ENCODE measurements around the gene RESP18.

Gene RESP18

DNA sequence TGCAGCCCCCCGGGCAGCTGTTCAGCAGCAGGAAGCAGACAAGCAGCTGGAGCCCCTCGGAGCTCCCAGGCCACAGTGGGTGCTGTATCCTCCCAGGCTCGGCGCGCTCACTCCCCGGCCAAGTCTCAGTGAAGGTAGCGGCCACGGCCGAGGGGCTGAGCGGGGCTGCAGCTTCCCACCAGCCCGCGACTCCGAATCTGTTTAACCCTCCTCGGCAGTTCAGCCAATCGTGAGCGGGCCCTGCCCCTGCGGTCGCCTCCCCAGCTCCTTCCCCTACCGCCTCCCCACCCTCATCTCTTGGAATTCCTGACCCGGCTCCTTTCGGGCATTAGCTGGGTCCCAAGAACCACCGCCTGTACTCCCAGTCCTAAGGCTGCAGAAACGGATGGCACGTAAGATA is at the start of gene RESP18:
TSS of gene RESP18 (minus strand) at position 203 of the 400 bp plus-strand sequence.
- DNase-seq (ENCODE audit: low read depth in 1 of 2, low spot score in 1 of 2): no peak

DNA sequence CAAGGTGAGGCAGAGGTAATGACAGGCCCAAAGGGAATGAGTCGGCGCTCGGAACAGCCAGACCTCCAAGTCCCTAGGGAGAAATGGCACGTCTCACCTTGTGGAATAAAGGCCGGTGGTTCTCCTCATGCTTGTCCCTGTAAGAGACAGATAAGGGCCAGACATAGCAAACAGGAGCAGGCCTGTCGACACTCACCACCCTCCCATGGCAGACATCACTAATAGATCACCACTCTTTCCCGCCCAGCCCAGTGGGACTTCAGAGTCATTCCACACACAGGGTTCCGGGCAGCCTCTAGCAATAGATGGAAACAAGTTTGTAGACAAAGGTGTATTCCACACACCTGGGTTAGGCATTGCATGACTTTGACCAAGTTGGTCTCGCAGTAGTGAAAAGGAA is 48.9 kb upstream of the RESP18 start:
- no peak for DNase-seq (ENCODE audit: low read depth in 1 of 2, low spot score in 1 of 2)

- no peak for DNase-seq (ENCODE audit: low read depth in 1 of 2, low spot score in 1 of 2)
Measured at GRCh38 chr2:219380926-219381325, 48.4 kb upstream of the RESP18 start.

- DNase-seq (ENCODE audit: low read depth in 1 of 2, low spot score in 1 of 2): no peak
Measured at GRCh38 chr2:219378163-219378851, 45.8 kb upstream of the RESP18 start.

- no peak for DNase-seq (ENCODE audit: low read depth in 1 of 2, low spot score in 1 of 2)
Measured at GRCh38 chr2:219369447-219369861, 36.9 kb upstream of the RESP18 start.

DNA sequence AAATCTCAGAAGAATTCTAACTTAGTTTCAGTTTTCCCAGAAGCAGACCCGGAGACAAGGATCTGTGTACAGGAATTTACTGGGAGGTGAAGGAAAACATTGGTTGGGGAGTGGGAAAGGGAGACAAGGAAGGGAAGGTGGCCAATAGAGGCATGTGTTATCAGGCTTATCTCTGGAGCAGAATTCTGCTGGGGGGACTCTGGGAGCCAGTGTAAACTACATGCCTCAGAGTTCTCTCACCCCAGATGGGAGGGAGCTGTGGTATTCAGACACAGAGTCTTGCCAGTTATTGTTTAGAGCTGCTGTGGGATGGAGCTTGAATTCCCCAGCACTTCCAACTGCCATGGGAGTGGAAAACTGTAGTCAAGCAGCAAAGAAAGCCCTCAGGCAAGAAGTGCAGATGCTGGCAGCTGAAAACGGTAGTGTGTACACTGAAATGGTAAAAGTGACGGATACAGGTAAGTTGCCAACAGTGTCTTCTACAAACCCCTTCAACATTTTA is 36.2 kb upstream of the RESP18 start:
- no peak for DNase-seq (ENCODE audit: low read depth in 1 of 2, low spot score in 1 of 2)

DNA sequence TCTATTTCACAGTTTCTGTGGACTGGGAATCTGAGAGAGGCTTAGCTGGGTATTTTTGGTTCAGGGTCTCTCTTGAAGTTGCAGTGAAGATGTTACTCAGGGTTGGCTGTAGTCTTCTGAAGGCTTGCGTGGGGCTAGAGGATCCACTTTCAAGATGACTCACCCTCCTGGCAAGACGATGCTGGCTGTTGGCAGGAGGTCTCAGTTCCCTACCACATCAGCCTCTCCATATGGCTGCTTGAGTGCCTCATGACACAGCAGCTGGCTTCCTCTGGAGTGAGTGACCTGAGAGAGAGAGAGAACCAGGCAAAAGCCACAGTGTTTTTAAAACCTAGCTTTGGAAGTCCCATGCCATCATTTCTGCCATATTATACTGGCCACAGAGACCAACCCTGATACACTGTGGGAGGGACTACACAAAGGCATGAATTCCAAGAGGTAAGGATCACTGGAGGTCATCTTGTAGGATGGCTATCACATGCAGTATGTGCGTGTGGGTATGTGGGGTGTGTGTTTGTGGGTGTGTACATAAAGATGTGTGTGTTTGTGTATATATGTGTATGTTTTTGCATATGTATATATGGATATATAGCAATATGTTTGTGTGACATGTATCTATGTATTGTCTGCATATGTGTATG is 30.1 kb upstream of the RESP18 start:
- no peak for DNase-seq (ENCODE audit: low read depth in 1 of 2, low spot score in 1 of 2)

- DNase-seq (ENCODE audit: low read depth in 1 of 2, low spot score in 1 of 2): no peak
Measured at GRCh38 chr2:219362072-219362471, 29.5 kb upstream of the RESP18 start.

GRCh38 chr2:219358170-219359075 is 25.9 kb upstream of the RESP18 start:
- DNase-seq (ENCODE audit: low read depth in 1 of 2, low spot score in 1 of 2): no peak

- DNase-seq (ENCODE audit: low read depth in 1 of 2, low spot score in 1 of 2): no peak
Measured at GRCh38 chr2:219356834-219357233, 24.3 kb upstream of the RESP18 start.

DNA sequence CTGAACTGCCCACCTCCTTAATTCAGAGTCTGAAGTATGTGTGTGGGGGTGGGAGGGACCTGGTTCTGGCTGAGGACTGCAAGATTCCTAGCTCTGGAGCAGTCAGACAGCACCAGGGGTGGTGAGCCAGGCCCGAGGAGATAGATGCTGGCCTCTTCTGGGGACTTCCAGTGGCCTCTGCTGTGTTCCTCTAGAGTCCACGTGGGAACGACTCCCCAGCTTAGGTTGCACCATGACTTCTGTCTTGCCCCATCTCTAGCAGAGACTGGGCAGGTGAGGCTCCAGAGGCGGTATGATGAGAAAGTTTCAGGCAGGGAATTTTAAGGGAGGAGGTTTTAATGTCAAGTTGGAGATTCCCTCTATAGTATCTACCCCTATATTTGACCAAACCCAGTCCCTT is 22.0 kb upstream of the RESP18 start:
- no peak for DNase-seq (ENCODE audit: low read depth in 1 of 2, low spot score in 1 of 2)

DNA sequence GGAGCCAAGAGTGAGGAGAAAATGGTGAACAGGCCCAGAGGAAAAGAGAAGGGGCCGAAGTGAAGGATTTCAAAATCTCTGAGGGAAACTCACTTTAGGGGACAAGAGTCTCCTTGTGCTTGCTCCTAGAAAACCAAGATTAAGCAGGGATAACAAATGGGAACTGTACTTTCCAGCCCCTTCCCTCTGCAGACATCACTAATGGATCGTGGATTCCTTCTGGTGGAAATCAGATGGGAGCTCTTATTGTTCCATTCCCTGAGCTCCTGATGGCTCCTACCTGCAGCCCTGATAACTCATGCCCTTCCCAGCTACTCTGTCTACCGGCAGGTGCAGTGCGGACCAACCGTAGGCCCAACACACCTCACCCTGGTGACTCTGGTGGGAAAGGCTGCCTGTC is 20.6 kb upstream of the RESP18 start:
- no peak for DNase-seq (ENCODE audit: low read depth in 1 of 2, low spot score in 1 of 2)

DNA sequence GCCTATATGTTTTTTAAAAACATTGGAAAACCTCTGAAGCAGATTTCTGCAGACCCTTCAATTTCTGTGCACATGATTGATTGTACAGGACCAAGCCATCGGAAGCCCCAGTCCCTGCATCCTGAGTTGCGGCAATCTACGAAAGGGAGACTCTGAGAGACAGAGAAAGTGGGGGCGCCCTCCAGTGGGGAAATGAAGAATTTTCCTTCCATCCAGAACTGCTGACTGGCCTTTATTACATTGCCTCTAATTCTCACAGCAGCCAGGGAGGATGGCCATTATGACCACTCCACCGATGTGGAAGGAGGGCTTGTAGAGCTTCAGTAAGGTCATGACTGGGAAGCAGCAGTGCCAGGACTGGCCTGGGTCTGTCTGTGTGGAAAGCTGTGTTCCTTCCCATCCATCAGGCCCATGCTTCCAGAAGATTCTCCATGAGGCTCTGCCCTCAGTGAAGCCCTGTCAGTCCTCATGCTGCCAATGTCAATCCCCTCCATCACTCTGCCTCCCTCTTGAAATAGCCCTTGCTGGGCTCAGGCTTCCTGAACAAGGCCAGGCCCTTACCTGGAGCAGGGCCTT is 20.0 kb upstream of the RESP18 start:
- peak; percentile 34 to 45 for DNase-seq (ENCODE audit: low read depth in 1 of 2, low spot score in 1 of 2)

DNA sequence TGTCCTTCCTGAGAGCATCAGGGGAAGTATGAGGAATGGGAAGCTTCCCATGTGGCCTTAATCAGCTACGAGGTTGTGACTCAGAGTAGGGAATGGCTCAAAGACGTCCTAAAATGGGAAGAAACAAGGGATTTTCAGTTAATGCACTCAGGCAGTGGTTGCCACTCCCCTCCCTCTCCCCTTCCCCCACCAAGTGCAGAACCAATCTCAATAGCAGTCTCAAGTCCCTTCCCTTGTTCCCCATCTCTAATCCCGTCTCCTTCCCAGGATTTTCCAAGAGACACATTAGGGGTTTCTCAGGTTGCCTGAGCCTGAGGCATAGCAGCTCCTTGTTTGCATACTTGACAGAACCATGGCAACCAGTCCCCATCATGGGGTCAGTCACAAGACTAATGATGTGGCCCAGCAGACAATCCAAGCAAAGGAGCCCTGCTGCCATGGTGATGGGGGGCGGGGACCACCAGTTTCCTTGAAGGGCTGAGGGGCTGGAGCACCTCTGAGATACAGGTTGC is 18.2 kb upstream of the RESP18 start:
- no peak for DNase-seq (ENCODE audit: low read depth in 1 of 2, low spot score in 1 of 2)

- DNase-seq (ENCODE audit: low read depth in 1 of 2, low spot score in 1 of 2): no peak
Measured at GRCh38 chr2:219350215-219350614, 17.7 kb upstream of the RESP18 start.

- DNase-seq (ENCODE audit: low read depth in 1 of 2, low spot score in 1 of 2): no peak
Measured at GRCh38 chr2:219344751-219345430, 12.3 kb upstream of the RESP18 start.

DNA sequence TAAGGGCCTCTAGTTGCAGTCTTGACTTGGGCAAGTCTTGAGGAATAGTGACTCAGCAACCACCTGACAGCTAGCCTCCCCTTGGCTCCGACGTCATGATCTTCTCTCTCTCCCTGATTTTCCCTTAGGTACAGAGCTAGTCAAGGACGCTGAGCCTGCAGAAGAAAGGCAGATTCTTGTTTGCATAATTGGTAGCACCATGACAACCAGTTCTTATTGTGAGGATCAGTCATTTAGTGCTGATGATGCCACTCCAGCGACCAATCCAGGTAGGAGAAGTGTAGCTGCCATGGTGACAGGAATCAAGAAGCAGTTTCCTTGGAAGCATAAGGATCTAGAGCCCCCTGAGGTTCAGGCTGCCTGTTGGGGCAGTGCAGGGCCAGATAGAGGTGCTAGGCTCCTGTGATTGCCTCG is 2.8 kb upstream of the RESP18 start:
- no peak for DNase-seq (ENCODE audit: low read depth in 1 of 2, low spot score in 1 of 2)

GRCh38 chr2:219334076-219334475 is 1.5 kb upstream of the RESP18 start:
- no peak for DNase-seq (ENCODE audit: low read depth in 1 of 2, low spot score in 1 of 2)

- no peak for DNase-seq (ENCODE audit: low read depth in 1 of 2, low spot score in 1 of 2)
Measured at GRCh38 chr2:219331560-219332213, 857 bp downstream of the RESP18 start.

DNA sequence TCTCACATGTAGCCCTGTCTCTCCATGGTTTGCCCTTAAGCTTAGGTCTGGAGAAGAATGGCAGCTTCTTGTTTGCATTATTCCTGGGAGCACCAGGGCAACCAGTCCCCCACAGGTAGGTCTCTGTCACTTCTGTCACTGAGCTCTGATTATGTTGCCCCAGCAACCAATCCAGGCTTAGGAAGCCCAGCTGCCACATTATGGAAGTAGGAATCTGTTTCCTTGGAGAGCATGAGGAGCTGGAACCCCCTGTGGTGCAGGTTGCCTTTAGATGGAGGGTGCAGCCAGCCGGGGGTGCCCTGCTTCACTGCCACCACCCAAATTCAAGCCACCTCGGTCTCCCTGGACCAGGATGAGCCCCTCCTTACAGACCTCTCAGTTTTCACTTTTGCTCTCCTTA is 4.8 kb downstream of the RESP18 start:
- no peak for DNase-seq (ENCODE audit: low read depth in 1 of 2, low spot score in 1 of 2)

Data from activated T-helper 1 cell treated with anti-CD3 and anti-CD28 coated beads, Interleukin-2, amount 50 U/mL, for 16 hours (primary cell).